GM10248 (cell line): ENCODE results near the gene CHD5.

Source experiments
- CTCF ChIA-PET: fragments of 300-600 bp; sonication (Branson Sonifier 250); formaldehyde crosslinking; extraction: SDS; loops from one replicate; lab custom pipeline; 2021; ENCODE audit warnings: antibody characterized with exemption; lab: Yijun Ruan, JAX
- POLR2A ChIA-PET: fragments of 350-650 bp; sonication (Branson Sonifier 250); formaldehyde crosslinking; extraction: SDS; loops from one replicate; lab custom pipeline; 2020; ENCODE audit warnings: antibody characterized with exemption; lab: Yijun Ruan, JAX
- DNase-seq: peaks from one replicate; pipeline ENCODE4 v3.0.0; 2012; ENCODE audit errors: extremely low spot score
- TF ChIP-seq, protein P1 (sequence below): IDR thresholded peaks from 2 replicates; pipeline ENCODE4 v1.5.1; 2012; ENCODE audit warnings: mild to moderate bottlenecking, low read depth; ENCODE audit errors: extremely low read depth, missing control alignments, control extremely low read depth

The CHD5 gene

DNA sequence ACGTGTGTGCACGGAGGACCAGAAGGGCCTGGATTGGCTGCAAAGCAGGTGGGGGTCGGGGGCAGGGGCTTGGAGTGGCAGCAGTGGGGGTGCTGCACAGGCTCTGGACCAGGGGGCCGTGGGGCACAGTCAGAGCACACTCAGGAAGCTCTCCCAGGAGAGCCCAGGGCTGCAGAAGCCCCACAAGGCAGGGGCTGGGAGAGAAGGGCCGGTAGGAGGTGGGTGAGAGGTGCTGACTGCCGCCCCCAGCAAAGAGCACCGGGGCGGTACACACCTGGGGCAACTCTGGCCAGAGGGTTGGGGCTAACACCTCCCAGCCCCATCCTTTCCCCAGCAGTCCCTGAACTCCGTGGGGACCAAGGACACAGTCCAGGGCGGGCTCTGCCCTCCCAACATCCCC, 13.9 kb downstream of the CHD5 start:
- POLR2A ChIA-PET, result no interaction called here
- DNase-seq, result no peak
- TF ChIP-seq, protein P1, sequence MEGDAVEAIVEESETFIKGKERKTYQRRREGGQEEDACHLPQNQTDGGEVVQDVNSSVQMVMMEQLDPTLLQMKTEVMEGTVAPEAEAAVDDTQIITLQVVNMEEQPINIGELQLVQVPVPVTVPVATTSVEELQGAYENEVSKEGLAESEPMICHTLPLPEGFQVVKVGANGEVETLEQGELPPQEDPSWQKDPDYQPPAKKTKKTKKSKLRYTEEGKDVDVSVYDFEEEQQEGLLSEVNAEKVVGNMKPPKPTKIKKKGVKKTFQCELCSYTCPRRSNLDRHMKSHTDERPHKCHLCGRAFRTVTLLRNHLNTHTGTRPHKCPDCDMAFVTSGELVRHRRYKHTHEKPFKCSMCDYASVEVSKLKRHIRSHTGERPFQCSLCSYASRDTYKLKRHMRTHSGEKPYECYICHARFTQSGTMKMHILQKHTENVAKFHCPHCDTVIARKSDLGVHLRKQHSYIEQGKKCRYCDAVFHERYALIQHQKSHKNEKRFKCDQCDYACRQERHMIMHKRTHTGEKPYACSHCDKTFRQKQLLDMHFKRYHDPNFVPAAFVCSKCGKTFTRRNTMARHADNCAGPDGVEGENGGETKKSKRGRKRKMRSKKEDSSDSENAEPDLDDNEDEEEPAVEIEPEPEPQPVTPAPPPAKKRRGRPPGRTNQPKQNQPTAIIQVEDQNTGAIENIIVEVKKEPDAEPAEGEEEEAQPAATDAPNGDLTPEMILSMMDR, result no peak
- CTCF ChIA-PET, result interaction anchor here (1.5 kb wide), 1 partner anchor 24 kb away, joined by 3 read pairs; no protein-coding TSS in a partner anchor

DNA sequence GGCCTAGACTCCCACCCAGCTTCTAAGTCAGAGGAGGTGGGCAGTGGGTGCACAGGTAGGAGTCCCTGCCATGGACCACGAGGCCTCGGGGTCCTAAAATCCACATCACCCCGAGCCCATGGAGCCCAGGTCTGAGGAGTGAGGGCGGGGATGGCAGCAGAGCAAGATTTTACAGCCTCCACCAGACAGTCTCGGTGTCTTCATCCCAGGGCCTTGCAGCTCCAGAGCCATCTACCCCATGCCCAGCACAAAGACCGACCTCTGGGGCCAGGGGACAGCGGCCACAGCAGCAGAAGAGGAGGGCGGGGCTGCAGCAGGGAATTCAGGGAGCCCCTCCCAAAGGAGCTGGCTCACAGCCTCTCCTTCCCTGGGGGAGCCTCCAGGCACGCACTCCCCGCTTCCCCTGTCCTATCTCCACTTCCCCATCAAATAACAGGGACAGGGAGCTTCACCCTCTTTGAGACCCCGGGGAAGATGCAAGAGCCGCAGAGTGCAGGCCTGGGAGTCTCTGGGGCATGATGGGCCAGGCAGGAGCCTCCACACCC, 14.6 kb downstream of the CHD5 start:
- ChIA-PET POLR2A (no interaction called here), CTCF (no interaction called here)
- no peak for DNase-seq
- TF ChIP-seq, protein P1, result no peak

DNA sequence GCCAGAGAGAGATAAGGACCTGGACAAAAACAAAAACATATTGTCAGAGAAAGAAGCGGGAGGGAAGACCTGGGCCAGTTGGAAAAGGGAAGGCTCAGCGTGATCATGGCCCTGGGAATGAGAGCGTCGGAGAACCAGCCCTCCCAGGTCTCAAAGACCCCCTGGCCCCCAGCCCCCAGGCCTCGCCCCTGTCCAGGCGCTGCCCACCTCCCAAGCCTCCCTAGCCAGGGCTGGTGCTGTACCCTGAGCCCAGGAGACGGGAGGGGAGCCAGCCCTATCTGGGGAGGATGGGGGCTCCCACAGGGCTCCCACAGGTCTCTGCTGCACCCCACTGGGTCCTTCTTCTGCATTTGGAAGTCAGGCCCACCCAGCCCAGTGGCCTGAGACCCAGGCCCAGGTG, 15.1 kb downstream of the CHD5 start:
- no peak for DNase-seq
- POLR2A ChIA-PET, result no interaction called here
- CTCF ChIA-PET, result no interaction called here
- TF ChIP-seq, protein P1, result no peak

DNA sequence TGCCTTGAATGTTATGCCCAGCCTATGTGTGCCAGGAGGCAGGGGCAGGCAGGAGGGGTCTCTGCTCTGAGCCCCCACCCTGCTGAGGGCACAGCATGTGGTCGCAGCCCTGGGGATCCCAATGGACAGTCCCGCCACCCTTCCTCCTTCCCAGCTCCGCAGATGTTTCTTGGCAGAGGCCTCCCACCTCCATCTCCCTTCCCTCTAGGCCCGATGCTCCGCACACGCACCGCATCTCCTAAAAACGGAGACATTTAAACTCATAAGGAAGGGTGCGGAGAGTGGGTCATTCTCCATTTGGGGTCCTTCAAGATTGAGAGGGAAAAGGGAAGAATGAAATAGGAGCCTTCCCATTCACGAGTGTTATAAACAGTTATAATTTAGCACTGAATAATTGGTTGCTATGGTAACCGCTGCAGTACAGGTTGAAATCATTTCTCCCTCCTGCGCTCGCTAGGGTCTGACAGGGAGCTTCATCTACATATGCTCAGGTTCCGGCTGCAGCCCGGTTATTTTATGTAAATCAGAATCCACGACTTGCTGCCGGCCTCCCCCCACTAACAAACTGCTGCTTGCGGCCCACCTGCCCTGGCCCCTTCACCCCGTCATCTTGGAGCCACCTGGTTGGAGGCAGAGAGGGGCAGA, 16.0 kb downstream of the CHD5 start:
- ChIA-PET POLR2A (no interaction called here), CTCF (no interaction called here)
- TF ChIP-seq, protein P1, result no peak
- DNase-seq, result no peak

DNA sequence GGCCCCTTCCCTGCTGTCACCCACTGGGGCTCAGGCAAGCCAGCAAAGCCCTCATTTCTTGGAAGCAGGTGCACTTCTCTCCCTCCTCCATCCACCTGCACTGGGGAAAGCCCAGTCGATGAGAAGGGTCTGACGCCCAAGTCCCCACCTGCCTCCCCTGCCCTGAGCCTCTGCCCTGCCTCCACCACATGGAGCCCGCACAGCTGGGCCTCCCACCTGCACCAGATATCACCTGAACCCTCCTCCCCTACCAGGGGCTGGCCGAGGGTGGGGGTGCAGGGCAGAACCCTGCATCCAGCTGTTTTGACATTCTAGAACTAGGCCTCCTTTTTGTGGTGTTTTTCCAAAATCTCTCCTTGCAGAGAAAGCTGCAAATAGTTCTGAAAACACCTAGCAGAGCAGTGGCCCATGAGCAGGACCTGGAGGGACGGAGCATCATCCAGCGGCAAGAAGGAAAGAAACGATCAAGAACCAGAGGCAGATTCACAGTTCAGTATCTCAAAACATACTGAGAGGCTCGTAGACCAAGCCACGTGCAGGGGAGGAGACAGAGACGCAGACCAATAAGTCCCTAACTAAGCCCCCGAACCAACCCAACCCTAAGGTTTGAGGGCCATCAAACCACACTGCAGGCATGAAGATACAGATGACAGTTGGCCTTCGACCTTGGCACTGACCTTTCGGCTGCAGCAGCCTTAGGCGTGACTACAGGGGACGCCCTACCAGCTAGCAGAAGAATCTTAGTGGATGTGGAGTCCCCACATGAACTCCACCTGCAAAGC, 16.7 kb downstream of the CHD5 start:
- TF ChIP-seq, protein P1, result no peak
- ChIA-PET POLR2A (no interaction called here), CTCF (no interaction called here)
- no peak for DNase-seq

DNA sequence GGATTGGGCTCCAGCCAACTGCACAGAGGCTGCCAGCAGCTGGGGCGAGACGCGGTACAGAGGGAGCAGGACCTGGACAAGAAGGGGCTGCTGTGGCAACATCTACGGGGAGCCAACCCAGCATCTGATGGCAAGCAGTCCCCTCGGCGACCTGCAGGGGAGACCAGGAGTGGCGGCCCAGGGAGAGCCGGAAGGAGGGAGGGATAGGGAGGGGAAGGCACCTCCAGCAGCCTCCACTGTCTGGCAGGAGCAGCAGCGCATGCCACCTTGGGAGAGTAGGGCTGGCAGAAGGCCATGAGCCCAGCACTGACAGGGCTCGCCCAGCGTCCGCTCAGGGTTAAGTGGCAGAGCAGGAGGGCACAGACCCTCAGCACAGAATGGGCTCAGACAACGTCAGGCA, 17.3 kb downstream of the CHD5 start:
- POLR2A ChIA-PET, result no interaction called here
- CTCF ChIA-PET, result no interaction called here
- TF ChIP-seq, protein P1, result no peak
- DNase-seq, result no peak
